Adrenal gland (tissue), 12 donors: Measurements from ENCODE around the gene AGRN. TPM values are rescaled to one million over a fixed set of nuclear protein-coding genes. Genes with fewer than 3 reads are reported as not detected.

Experiments
- DNase-seq, 7 donors: peaks; one replicate each; pipeline ENCODE4 v3.0.0-alpha.2; 2019 to 2020
- H3K27ac ChIP-seq, 5 donors: fragments of 200-600 bp; sonication (generic) in 4 of 5; 1 replicate in 3 of 5; 2 replicates in 2 of 5; pipeline versions ENCODE4 v1.5.1 to v1.8.0; 2016 to 2020; ENCODE audit warnings: mild to moderate bottlenecking in 1 of 5
- H3K27me3 ChIP-seq: fragments of 200-600 bp; 2 replicates; pipeline ENCODE4 v1.8.0; 2021
- H3K36me3 ChIP-seq, 2 donors: fragments of 200-600 bp; replicated peaks in 1 of 2; 1 replicate in 1 of 2; 2 replicates in 1 of 2; pipeline versions ENCODE4 v1.5.1 to v1.8.0; 2018 to 2022
- H3K4me1 ChIP-seq, 2 donors: fragments of 200-600 bp; replicated peaks in 1 of 2; 1 replicate in 1 of 2; 2 replicates in 1 of 2; pipeline versions ENCODE4 v1.5.1 to v1.8.0; 2018 to 2021
- H3K4me3 ChIP-seq, 4 donors: fragments of 200-600 bp; sonication (generic) in 3 of 4; one replicate each; pipeline ENCODE4 v1.5.1; 2016 to 2018
- H3K9me3 ChIP-seq, 3 donors: fragments of 200-600 bp; sonication (generic) in 1 of 3; replicated peaks in 1 of 3; 1 replicate in 2 of 3; 2 replicates in 1 of 3; pipeline versions ENCODE4 v1.5.1 to v1.8.0; 2016 to 2021
- POLR2A ChIP-seq, 2 donors: fragments of 450-650 bp; IDR thresholded peaks; one replicate each; pipeline ENCODE4 v1.6.1; 2017; ENCODE audit warnings: antibody characterized with exemption in 2 of 2, mild to moderate bottlenecking in 2 of 2, moderate library complexity in 1 of 2
- WGBS, 4 donors: extraction: QIAGEN DNeasy Blood & Tissue Kit in 2 of 4; methylation state at CpG; one replicate each; pipeline versions ENCODE4 v1.1.5 to v1.1.7; 2013 to 2017; 5-methylcytosine and 5-hydroxymethylcytosine counted together
- intact Hi-C, 2 donors: fragments of 100-400 bp; cut with DNase I; formaldehyde crosslinking; loops; one replicate each; pipeline versions ENCODE4 v1.14.1 to v1.15.0; 2022 to 2023
- polyA plus RNA-seq, 3 donors: library from polyadenylated mRNA; stranded (reverse); fragments of 200-250 nt in 2 of 3; fragments of 350-450 nt in 1 of 3; fragmentation: Illumina TruSeq in 1 of 3; extraction: RNeasy Lipid Tissue Mini Kit (QIAGEN cat#74804) in 1 of 3; gene quantifications; one replicate each; pipeline ENCODE4 v1.2.3, GENCODE V29; 2013 to 2014
- total RNA-seq, 9 donors: library from RNA; depleted of rRNA in 4 of 9; stranded (reverse); fragments of >200 nt in 4 of 9; fragments of 120-200 nt in 1 of 9; fragmentation: NEBNext Ultra II Directional in 1 of 9; extraction: Animal tissue kit (Norgen Biotek cat#: 25700) in 1 of 9; gene quantifications; one replicate each; pipeline versions ENCODE4 v1.1.0 to v1.2.4, GENCODE V29; 2013 to 2023
- TF ChIP-seq, protein P1 (sequence below), 6 experiments: fragments of 450-650 bp in 4 of 6; fragments of 200-600 bp in 2 of 6; sonication (generic) in 1 of 6; IDR thresholded peaks; 1 replicate in 5 of 6; 2 replicates in 1 of 6; pipeline versions ENCODE4 v1.5.1 to v1.8.0; 2016 to 2021; ENCODE audit warnings: antibody characterized with exemption in 6 of 6, mild to moderate bottlenecking in 2 of 6, moderate library complexity in 1 of 6
- donor health status: healthy with polysubstance abuse.
- donor health status: Bipolar disorder and iron deficiency.
- donor health status: DM: yes; HTN: yes; CAD: no.
- donor health status: DM: no; HTN: no; CAD: no.
- donor health status: DM: no; HTN: no; CAD: no.
- donor health status: DM: yes; HTN: yes; CAD: no.

Gene AGRN
- total and polyA plus RNA-seq, 12 donors: 2.2 to 27.8 (median 11.8) TPM

DNA sequence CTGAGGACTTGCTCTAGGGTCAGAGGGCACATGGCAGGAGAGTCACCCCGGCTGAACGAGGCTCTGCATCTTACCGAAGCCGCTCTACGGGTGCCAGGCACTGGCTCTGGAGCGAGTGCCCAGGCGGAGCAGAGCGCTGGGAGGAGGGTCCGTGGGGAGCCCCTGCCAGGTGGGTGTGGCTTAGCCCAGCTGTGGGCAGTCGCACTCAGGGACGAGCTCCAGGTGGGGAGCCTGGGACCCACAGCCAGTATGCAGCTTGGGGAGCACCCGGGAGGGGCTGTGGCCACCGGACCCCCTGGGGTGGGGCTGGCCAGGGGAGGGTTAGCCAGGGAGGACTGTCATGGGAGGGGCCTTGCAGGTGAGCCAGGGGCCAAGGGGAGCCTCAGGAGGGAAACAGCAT lies 3.8 kb downstream of the AGRN start:
- WGBS, 4 donors: 60 to 76% (median 72%) methylated on average over 4 to 13 of the region's 13 CpGs
- intact Hi-C loops: no loop called here
- TF ChIP-seq POLR2A (IDR thresholded peaks at IDR 0.05): no peak
- TF ChIP-seq, protein P1, sequence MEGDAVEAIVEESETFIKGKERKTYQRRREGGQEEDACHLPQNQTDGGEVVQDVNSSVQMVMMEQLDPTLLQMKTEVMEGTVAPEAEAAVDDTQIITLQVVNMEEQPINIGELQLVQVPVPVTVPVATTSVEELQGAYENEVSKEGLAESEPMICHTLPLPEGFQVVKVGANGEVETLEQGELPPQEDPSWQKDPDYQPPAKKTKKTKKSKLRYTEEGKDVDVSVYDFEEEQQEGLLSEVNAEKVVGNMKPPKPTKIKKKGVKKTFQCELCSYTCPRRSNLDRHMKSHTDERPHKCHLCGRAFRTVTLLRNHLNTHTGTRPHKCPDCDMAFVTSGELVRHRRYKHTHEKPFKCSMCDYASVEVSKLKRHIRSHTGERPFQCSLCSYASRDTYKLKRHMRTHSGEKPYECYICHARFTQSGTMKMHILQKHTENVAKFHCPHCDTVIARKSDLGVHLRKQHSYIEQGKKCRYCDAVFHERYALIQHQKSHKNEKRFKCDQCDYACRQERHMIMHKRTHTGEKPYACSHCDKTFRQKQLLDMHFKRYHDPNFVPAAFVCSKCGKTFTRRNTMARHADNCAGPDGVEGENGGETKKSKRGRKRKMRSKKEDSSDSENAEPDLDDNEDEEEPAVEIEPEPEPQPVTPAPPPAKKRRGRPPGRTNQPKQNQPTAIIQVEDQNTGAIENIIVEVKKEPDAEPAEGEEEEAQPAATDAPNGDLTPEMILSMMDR (IDR thresholded peaks at IDR 0.05): no peak
- Histone ChIP-seq H3K27me3 (peaks cover 13% of the 10 kb centered on the region), H3K4me3 (no peak overlapping the region), H3K4me1 (peaks cover 12 to 16% of the 10 kb centered on the region in 2 donors), H3K27ac (no peak overlapping the region), H3K36me3 (no peaks in the 10 kb centered on the region), H3K9me3 (no peaks in the 10 kb centered on the region)
- no peak for DNase-seq

GRCh38 chr1:1024149-1024770 lies 4.3 kb downstream of the AGRN start:
- H3K9me3 ChIP-seq: no peaks in the 10 kb centered on the region
- no peaks in the 10 kb centered on the region for H3K36me3 ChIP-seq
- H3K4me1 ChIP-seq: peaks cover 12% of the 10 kb centered on the region in 2 donors
- no peak overlapping the region for H3K4me3 ChIP-seq
- intact Hi-C loops: no loop called here
- no peak overlapping the region for H3K27ac ChIP-seq
- H3K27me3 ChIP-seq: peaks cover 13% of the 10 kb centered on the region
- TF ChIP-seq, protein P1 (IDR thresholded peaks at IDR 0.05): no peak
- 79 to 90% (median 88%) methylated on average over 7 to 9 of the region's 9 CpGs for WGBS, 4 donors
- DNase-seq: no peak

DNA sequence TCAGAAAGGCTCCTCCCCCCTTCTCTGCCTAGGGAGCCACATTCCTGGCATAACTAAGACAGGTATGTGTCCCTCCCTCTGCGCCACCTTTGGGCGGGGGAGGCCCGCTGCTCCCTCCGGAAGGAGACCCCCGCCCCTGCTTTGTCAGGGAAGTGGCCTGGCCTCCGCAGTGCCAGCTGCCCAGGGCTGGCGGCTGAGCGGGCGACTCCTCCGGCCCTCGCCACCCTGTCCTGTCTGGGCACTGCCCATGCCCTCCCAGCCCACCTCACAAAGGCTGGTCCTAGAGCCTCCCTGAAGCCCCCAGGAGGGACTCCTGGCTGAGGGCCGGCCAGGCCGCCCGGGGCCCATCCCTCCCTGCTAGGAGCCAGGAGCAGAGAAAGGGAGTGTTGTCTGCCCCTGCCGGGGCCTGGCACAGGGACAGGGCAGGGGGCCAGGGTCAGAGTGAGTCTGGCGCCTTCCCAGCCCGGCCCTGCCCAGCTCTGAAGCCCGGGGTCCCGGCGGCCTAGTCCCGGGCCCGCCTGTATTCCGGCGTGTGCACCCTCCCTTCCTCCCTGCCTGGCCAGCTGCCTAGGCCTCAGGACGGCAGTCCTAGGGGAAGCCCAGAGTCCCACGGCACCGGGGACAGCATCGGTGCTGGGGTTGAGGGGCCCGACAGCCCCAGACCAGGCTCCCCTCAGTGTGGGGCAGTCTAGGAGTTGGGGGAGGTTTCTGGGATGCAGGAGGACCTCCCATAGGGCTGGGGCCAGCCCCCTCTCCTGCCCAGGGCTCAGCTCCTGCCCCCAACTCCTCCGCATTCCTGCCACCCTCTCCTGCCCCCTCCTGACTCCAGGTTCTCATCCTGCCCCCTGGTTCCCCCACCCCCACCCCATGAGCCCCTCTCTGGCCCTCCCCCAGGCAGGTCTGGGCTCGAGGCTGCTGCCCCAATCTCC lies 5.1 kb downstream of the AGRN start:
- Histone ChIP-seq H3K4me1 (peaks cover 12% of the 10 kb centered on the region in 2 donors), H3K27me3 (peaks cover 13% of the 10 kb centered on the region), H3K27ac (no peak overlapping the region), H3K4me3 (no peak overlapping the region), H3K9me3 (no peaks in the 10 kb centered on the region), H3K36me3 (no peaks in the 10 kb centered on the region)
- no peak for DNase-seq
- 54 to 84% (median 62%) methylated on average over 15 to 31 of the region's 31 CpGs for WGBS, 4 donors
- intact Hi-C loops: no loop called here
- TF ChIP-seq POLR2A (IDR thresholded peaks at IDR 0.05): no peak
- TF ChIP-seq, protein P1 (IDR thresholded peaks at IDR 0.05): no peak

- no peak for DNase-seq
- no peaks in the 10 kb centered on the region for H3K36me3 ChIP-seq
- no peaks in the 10 kb centered on the region for H3K9me3 ChIP-seq
- no peak for TF ChIP-seq POLR2A (IDR thresholded peaks at IDR 0.05)
- TF ChIP-seq, protein P1 (IDR thresholded peaks at IDR 0.05): no peak
- H3K4me1 ChIP-seq: peaks cover 5% of the 10 kb centered on the region in 2 donors
- no peak overlapping the region for H3K4me3 ChIP-seq
- intact Hi-C loops: no loop called here
- H3K27ac ChIP-seq: no peak overlapping the region
- 63 to 86% (median 80%) methylated on average over 3 to 10 of the region's 10 CpGs for WGBS, 4 donors
- peaks cover 8% of the 10 kb centered on the region for H3K27me3 ChIP-seq
Observed at GRCh38 chr1:1025730-1026129, 5.8 kb downstream of the AGRN start.
